Ecto neural progenitor cell (in vitro differentiated cells): ENCODE results near the gene GPR152.

Experiments
- DNase-seq: peaks from one replicate; pipeline ENCODE4 v3.0.0-alpha.2; 2018; ENCODE audit warnings: low spot score

The GPR152 gene

GRCh38 chr11:67423891-67424613, 28.5 kb downstream of the GPR152 start:
- no peak for DNase-seq

DNA sequence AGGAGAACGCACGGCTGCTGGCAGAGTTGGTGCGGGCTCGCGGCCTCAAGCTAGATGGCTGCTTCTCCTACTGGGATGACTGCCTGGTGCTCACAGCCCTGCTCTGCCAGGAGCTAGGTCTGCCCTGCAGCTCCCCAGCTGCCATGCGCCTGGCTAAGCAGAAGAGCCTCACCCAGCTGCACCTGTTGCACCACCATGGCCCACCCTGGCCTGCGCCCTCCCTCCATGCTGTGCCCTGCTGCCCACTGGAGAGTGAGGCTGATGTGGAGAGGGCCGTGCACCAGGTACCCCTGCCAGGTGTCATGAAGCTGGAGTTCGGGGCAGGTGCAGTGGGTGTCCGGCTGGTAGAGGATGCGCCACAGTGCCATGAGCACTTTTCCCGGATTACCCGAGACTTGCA, 29.1 kb downstream of the GPR152 start:
- DNase-seq, result no peak

- no peak for DNase-seq
Measured at GRCh38 chr11:67422891-67423290, 29.6 kb downstream of the GPR152 start.

- DNase-seq, result no peak
Measured at GRCh38 chr11:67421430-67422031, 31.0 kb downstream of the GPR152 start.

- DNase-seq, result peak; percentile 98
Measured at GRCh38 chr11:67420646-67421429, 31.7 kb downstream of the GPR152 start.

DNA sequence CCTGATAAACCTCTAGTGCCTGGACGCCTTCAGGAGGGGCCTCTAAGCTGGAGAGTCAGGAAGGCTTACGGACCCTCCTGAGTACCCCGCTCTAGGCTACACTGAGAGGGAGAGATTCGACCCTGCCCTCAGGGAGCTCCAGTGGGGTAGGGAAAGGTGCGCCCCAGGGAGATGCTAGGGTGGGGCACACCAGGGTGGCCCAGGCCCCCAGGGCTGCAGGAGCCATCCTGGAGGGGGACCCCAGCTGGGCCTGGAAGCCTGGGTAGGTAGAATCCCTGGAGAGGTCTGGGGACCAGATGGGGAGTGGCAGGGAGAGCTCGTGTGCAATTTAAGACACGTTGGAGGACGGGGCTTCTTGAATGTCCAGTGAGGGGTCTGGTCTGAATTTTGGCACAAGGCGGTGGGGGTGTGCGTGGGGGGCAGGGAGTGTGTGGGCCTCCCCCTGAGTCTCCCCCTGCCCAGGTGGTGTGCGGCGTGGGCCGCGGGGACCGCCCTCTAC, 32.3 kb downstream of the GPR152 start:
- DNase-seq, result no peak

GRCh38 chr11:67419325-67420049, 33.0 kb downstream of the GPR152 start:
- no peak for DNase-seq

DNA sequence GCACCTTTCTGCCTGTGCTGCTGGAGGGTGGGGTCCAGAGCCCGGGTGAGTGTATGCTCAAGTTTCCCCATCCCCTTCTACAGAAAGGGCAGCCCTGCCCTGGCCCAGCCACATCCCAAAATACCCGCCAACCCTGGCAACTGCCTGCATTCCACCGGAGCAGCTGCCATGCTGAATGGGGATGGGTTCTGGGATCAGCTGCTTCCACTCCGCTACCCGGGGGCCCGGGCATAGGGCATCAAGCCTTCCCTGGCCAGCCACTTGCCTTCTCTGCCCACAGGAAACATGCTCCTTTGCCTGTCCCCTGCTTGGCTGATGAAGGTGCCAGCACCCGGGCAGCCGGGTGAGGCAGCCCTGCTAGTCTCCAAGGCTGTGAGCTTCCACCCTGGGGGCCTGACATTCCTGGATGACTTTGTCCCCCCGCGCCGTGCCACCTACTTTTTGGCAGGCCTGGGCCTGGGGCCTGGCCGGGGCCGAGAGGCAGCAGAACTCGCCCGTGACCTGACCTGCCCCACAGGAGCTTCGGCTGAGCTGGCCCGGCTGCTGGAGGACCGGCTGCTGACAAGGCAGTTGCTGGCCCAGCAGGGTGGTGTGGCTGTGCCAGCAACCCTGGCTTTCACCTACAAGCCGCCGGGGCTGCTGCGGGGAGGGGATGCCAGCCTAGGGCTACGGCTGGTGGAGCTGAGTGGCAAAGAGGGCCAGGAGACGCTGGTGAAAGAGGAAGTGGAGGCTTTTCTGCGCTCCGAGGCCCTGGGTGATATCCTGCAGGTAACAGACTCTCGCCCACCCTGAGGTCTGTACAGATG, 33.9 kb downstream of the GPR152 start:
- no peak for DNase-seq

- DNase-seq, result no peak
Measured at GRCh38 chr11:67417425-67417824, 35.1 kb downstream of the GPR152 start.

GRCh38 chr11:67416416-67417335, 35.9 kb downstream of the GPR152 start:
- DNase-seq, result no peak

DNA sequence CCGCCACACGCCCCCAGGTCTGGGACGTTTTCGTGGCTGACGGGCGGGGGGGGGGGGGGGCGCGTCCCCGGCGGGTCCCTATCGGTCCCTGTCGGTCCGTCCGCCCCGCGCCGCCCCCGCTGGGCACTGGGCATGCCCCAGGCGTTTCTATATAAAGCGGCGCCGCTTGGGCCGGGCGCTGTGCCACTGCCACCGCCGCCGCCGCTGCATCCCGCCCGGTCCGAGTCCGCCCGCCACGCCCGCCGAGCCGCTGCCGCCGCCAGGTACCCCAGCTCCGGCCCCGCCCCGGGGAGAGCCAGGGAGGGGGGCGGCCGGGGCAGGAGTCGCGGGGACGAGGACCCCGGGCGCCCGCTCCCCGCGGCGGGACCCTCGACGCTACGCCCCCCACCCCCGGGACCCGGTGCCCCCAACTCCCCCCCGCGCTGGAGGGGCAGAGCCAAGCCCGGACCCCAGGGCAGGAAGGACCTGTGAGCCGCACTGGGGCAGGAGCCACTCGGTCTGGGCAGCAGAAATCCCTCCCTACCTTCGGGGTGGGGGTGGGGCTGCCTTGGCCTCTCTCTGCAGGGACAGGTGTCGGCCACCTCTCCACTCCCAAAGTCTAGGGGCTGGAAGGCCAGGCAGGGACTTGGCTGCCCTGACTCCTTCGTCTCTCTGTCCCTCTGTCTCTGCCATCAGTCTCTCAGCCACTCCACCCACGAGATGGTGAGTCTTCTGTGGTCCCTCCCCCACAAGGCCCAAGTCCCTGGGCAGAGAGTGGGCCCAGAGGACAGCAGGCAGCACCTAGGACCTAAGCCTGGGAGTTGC, 36.8 kb downstream of the GPR152 start, which contains the start of gene CARNS1:
TSS of gene CARNS1 (plus strand) at position 178 of the 804 bp plus-strand sequence. CDS start at position 700, 522 bp downstream.
- DNase-seq, result no peak

- no peak for DNase-seq
Measured at GRCh38 chr11:67413266-67413849, 39.2 kb downstream of the GPR152 start.

DNA sequence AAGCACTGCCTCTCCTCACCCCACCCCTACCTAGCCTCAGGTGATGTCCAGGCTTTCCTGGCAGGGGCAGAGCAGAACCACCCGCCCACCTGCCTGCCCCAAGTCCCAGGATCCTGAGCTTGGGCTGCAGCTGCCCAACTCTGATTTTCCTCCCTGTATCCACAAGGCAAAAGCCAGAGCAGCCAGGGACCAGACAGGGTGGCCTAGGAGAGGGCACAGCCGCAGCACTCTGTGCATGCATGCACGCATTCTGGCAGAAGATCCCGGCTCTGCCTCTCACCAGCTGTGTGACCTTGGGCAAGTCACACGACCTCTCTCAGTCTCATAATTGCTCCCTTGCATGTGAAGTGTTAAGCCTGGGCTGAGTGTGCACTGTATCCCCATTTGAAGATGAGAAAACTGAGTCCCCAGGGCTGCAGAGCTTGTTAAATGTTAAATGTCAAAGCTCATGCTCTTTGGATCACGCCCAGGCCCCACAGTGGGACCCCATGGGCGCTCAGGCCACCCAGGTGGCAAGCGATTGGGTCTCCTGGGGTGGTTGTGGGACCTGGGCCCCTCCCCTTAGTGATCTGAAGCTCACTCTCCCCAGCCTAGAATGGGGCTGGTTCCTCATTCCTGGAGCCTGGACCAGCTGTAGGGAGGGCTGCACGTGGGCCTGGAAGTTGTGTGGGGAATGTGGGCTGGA, 39.9 kb downstream of the GPR152 start:
- DNase-seq, result no peak

GRCh38 chr11:67411785-67412152, 40.8 kb downstream of the GPR152 start:
- DNase-seq, result no peak

DNA sequence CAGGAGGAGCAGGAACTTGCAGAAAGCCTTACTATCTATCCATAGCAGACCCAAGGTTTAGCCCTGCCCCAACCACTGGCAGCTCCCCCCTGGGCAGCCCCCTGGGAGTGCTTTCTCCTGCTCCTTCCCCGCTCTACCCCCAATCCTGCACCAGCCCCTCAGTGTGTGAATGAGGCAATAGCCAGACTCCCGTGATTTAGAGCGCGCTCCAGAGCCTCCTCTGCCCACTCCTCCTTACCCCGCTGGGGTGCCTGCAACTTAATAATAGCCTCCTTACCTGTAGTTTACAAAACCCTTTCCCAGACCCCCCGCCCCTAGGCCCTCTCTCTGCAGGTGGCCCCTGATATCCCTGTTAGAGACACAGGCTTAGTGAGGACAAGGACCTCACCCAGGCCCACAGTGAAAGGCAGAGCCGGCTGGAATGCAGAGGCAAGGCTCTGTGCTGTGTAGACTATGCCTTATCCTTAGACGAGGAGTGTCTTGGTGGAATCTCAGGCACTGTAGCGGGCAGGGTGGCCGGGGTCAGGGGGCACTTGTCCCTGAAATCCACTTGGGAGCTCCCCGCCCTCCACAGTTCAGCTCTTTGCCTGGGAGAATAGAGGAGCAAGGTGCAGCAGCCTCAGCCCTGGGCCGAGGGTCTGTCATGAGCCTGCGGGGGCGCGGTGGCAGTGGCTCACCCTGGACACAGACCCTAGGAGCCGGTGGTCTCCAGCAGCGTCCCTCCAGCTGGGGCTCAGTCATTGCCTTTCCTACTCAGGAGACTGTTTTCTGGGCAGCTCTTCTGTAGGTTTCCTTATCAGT, 41.3 kb downstream of the GPR152 start:
- no peak for DNase-seq

- no peak for DNase-seq
Measured at GRCh38 chr11:67410369-67410831, 42.1 kb downstream of the GPR152 start.

DNA sequence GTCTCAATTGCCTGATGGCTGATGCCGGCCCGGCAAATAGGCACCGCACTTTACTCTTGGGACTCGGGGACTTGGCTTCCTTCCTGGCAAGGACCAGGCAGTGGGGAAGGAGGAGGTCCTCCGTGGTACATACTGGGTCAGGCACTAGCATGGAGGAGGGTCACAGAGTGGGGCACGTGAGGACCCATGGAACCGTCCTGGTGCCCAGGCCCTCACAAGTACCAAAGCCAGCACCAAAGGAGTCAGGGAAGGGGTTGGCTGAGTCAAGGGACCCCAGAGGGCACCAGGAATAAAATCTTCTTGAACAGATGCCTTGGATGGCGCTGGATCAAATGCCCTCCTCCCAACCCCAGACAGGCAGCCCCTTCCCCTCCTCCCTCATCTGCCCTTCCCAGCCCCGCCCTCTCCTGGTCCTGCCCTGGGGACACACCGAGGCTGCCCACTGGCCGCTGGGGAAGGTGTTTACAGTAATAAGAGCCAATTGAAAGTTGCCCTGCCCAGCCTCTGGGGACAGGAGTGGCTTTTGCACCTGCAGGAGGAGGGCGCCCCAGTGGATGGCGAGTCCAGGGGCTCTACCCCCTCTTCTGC, 42.7 kb downstream of the GPR152 start:
- DNase-seq, result no peak
